HG03457 (cell line): Measurements from ENCODE around the gene WWC2.
"Not testable (repeated sequence)": the region's sequence is repeated elsewhere in the genome, so short reads cannot be mapped to it uniquely, and the experiment has no call there.

Source experiments
- ATAC-seq: cut with Tn5 transposase; IDR thresholded peaks from one replicate; pipeline ENCODE4 v1.9.1; 2021; ENCODE audit warnings: moderate number of reproducible peaks; ENCODE audit not compliant: unreplicated experiment

WWC2 gene

DNA sequence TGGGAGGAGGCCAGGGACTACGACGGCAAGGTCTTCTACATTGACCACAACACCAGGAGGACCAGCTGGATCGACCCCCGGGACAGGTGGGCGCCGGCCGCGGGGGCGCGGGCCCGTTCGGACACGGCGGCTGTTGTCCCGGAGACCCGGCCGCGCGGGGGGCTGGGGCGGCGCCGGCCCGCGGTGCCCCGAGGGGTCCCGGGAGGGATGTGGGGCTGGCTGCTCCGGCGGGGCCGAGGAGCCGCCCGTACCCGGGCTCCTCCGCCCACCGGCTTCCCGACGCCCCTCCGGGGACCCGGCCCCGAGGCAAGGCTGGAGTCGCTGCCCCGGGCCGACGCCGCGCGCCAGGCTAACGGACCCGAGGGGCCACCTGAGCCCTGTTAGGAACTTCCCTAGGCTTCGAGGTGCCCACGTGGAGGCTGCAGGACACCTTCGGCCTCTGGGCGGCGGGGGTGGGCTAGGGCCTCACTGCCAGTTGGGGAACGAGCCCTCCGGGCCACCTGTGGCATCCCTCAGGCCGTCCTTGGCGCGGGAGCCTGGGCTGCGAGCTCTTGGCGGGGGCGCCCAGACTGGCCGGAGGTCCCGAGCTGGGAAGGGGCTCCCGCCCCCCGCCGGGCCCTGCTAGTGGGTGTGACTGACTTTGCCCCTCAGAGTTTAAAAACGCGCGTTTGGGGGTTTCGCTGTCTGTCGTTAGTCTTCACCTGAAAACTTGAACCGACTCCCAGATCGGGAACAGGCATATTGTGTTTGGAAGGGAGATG is 660 bp downstream of the WWC2 start:
- no peak for ATAC-seq

- no peak for ATAC-seq
Observed at GRCh38 chr4:183100298-183100599, 1.2 kb downstream of the WWC2 start.

GRCh38 chr4:183100827-183101226 is 1.8 kb downstream of the WWC2 start:
- ATAC-seq, result no peak

- no peak for ATAC-seq
Observed at GRCh38 chr4:183101956-183102480, 3.0 kb downstream of the WWC2 start.

DNA sequence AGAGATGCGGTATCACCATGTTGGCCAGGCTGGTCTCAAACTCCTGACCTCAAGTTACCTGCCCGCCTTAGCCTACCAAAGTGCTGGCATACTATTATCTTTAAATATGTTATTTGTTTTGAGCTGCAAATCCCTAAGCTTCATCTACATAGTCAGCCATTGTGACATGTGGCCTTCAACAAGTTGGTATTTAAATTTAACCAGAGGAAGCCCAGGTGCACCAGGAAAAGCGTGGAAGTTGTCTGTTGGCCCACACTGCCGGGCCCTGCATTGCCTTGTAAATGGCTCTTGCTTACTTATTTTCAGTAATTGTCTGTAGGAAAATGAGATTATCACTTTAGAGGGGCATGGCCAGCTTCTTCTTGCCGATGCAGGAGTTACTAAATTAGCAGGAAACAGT is 6.0 kb downstream of the WWC2 start:
- no peak for ATAC-seq

DNA sequence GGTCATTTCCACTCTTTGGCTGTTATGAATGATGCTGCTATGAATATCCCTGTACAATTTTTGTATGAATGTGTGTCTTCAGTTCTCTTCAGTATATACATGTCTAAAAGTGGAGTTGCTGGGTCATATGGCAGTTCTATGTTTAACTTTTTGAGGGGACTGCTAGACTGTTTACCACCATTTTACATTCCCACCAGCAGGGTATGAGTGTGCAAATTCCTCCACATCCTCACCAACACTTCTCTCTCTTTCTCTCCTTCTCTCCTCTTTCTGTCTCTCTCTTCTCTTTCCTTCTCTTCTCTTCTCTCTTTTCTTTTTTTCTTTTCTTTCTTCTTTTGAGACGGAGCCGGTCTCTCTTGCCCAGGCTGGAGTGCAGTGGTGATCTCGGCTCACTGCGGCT is 7.8 kb downstream of the WWC2 start:
- no peak for ATAC-seq

GRCh38 chr4:183107891-183108459 is 8.9 kb downstream of the WWC2 start:
- ATAC-seq, result no peak

- no peak for ATAC-seq
Observed at GRCh38 chr4:183110244-183110643, 11.2 kb downstream of the WWC2 start.

GRCh38 chr4:183111452-183111885 is 12.4 kb downstream of the WWC2 start:
- ATAC-seq, result no peak

DNA sequence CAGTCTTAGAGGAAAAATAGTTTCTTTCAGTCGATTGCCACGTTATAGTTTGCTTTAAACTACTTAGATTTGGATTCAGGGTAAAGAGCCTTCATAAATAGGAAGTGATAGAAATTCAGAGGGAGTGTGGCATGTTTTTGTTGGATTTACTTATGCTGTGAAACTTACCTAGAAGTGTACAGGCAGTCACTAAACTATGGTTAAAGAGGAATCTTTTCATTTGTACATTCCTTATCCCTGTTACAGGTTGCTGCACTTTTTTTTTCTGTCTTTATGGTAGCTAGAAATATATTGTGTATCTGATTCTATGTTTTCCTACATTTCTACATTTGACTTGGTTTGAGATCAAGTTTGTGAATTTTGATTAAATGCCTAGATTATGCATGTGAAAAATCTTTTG is 19.1 kb downstream of the WWC2 start:
- ATAC-seq, result no peak

GRCh38 chr4:183118585-183118984 is 19.5 kb downstream of the WWC2 start:
- ATAC-seq, result no peak

DNA sequence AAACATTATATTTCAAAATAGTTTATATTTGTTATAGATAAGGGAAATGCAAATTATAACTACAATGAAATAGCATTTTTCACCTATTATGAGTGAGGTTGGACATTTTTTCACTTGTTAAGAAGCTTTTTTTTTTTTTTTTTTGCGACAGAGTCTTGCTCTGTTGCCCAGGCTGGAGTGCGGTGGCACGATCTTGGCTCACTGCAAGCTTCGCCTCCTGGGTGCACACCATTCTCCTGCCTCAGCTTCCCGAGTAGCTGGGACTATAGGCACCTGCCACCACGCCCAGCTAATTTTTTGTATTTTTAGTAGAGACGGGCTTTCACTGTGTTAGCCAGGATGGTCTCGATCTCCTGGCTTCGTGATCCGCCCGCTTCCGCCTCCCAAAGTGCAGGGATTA is 22.6 kb downstream of the WWC2 start:
- not testable (repeated sequence) for ATAC-seq

DNA sequence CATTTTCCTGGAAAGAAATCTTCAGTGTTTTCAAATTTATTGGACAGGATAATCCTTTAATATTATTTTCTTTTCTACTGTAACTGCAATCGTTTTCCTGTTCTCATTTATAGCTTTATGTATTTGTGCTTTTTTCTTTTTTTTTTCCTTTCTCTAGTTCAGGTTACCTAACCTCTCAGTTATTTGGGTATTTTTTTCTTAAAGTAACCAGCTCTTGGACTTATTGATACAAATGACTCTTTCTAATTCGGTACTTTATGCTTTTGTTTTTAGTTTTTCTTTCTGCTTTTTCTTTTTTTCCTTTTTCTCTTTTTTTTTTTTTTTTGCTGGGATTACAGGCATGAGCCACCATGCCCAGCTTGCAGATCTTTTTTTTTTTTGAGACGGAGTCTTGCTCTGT is 25.2 kb downstream of the WWC2 start:
- ATAC-seq, result no peak

DNA sequence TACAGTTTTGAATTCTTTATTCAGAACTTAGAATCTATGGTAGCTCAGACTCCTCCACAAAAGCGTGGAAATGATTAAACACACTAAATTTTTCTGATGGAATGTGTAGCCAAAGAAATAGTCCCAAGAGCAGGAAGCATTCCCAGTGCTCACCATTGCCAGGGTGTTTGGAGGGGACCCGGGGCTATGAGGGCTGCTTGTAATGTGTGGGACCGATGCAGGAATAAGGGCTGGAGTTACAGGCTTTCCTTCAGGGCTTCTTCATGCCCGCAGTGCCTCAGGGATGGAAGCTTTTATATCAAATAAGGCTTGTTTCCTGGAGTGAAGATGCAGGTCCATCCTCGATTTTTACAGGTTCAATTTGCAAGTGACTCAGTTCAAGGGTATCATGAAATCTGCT is 25.8 kb downstream of the WWC2 start:
- ATAC-seq, result no peak

DNA sequence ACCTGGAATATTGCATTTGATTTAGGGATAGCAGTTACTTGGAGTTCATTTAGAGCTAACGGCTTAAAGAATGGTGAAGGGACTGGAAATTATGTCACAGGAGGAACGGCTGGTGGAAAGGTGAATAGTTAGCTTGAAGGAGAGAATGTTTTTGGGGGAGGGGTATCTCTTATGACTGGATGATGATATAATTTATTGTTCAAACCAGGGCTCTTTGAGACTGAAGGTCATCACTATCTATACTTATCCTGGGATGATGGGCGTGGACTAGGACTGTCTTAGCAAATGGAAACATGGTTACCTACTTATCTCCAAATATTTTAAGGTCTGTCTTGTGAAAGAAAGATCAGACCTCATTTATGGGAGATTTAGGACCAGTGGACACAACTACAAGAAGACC is 30.1 kb downstream of the WWC2 start:
- ATAC-seq, result no peak

GRCh38 chr4:183129675-183130074 is 30.6 kb downstream of the WWC2 start:
- no peak for ATAC-seq

DNA sequence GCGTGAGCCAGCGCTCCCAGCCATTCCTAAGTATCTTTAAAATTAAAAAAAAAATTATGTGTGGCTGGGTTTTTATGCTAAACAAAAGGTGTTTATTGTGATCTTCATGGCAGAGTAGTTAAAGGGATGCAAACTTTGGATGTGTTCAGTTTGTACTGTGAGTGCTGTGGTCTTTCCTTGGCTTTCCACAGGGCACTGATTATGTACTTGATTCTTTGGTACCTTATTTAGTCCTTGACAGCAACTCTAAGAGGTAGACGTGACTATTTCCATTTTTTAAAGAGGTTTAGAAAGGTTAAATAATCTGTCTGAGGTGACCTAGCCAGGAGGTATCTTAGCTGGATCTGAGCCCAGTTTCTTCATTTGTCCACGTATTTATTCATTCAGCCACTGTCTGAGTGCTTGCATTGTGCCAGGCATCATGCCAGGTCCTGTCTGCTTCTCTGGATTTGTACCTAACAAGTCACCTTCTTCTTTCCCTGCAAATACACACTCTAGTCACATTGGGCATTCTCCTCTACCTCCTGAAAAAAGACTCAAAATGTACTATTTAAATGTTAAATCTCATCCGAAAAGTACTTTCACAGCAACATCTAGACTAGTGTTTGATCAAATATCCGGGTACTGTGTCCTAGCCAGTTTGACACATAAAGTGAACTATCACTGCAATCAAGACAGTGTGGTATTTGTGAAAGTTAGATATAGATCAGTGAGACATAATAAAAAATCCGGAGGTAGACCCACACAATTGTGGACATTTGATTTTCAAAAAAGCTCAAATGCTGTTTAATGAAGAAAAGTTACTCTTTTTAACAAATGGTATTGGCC is 31.5 kb downstream of the WWC2 start:
- no peak for ATAC-seq

- no peak for ATAC-seq
Observed at GRCh38 chr4:183132081-183132480, 33.0 kb downstream of the WWC2 start.

DNA sequence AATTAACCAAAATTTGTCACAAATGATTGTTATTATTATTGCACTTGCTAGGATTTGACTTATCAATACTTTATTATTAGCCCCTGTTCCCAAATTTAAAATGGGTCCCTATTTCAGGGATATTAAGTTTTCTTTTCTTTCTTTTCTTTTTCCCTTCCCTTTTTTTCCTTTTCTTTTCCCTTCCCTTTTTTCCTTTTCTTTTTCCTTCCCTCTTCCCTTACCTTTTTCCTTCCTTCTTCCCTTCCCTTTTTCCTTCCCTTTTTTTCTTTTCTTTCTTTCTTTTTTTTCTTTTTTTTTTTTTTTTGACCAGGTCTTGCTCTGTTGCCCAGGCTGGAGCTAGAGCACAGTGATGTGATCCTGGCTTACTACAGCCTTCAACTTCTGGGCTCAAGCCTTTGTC is 33.8 kb downstream of the WWC2 start:
- ATAC-seq, result no peak

GRCh38 chr4:183136855-183137254 is 37.8 kb downstream of the WWC2 start:
- ATAC-seq, result no peak

DNA sequence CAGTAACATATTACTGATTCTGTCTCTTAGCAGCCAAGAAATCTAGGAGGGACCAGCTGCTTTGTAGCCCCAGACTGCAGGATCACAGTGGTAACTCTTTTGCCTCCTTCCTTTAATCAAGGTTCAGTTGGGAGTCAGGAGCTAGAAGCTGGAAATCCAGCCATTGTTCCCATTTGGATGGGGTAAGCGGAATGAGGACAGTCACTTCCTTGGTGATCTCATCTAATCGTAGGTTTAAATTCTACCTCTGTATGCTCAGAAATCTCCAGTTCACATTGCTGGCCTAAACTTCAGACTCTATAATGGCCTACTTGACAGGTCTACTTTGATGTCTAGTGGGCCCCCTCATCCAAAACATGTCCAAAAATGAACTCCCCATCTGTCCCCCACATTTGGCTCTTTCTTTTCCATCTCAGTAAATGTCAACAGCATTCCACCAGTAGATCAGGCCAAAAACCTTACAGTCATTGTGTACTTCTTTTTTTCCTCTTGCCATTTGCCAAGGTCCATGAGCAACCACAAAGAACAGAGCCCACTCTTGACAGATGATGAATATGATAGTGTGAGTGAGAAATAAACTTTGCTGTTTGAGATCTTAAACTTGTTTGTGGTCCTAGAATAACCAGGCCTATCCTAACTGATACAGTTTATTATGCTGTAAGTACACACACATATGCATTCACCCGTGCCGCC is 40.1 kb downstream of the WWC2 start:
- no peak for ATAC-seq
